Measurements from ENCODE around the gene ADAMTS16. TPM values are rescaled to one million over a fixed set of nuclear protein-coding genes. Genes with fewer than 3 reads are reported as not detected.

Gene ADAMTS16
- total RNA-seq, 1 donor from 2014 or later, result 2.5 TPM

DNA sequence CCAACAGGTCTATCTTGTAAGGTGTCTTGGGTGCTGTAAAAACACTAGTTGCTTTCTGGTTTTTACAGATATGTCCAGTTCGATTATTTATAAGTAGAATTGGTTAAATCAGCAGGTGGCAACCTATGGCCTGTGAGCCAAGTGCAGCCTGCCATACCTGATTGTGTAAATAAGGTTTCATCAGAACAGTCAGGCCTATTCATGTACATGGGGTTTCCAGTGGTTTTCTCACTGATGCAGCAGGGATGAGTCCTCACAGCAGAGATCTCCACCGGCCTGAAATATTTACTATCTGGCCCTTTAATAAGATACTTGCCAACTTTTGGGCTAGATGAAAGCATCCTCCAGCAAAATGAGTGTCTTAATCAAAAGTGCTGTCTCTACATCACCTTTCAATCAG, 149.4 kb downstream of the ADAMTS16 start:
- no peak for DNase-seq

DNA sequence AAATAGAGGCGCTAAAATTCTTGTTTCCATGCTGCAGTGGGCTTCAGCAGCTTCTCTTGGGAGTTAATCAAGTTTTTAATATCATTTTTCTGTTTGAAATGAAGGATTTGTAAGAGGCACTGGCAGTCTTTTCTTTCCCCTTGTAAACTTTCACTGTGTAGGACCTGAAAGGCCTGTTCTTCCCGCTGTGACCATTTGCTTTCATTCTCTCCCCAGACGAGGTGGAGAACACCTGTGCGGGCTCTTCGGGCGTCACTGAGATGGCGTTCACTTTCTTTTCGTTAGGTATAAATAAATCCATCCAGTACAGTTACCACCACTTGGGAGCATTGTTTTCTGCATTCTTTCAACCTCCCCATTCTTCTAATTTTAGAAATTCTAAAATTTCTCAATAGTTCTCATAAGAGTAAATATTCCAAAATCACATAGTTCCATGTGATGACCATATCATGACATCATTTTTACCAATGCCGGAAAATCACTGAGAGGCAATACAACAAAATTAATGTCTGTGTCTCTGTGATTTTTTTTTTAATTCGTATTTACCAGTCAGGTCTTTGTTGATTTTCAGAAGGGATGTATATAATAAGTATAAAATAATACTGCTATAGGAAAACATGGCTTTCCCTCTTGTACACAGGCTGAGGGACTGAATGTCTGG, 150.7 kb downstream of the ADAMTS16 start:
- DNase-seq, result no peak

DNA sequence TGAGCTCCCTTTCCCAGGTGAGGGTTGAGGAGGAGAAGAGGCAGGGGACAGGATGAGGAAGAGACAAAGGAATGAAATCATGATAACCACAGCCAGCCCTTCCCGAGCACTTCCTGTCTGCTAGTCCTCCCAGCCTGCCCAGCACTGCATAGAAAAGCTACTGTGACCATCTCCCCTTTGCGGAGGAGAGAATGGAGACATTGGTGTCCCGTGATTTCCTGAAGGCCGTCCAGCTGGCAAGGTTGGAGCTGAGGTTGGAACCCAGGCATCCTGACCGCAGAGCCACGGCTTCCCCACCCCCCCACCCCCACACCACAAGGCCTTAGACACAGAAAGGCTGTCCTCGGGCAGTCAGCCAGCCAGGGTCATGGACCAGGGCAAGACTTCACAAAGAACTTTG, 151.2 kb downstream of the ADAMTS16 start:
- no peak for DNase-seq

- no peak for DNase-seq
Observed at GRCh38 chr5:5293029-5293428, 152.9 kb downstream of the ADAMTS16 start.

- DNase-seq, result no peak
Observed at GRCh38 chr5:5294429-5294828, 154.3 kb downstream of the ADAMTS16 start.

GRCh38 chr5:5295351-5295750, 155.2 kb downstream of the ADAMTS16 start:
- DNase-seq, result no peak

- DNase-seq, result no peak
Observed at GRCh38 chr5:5296051-5296450, 155.9 kb downstream of the ADAMTS16 start.

GRCh38 chr5:5297432-5298067, 157.4 kb downstream of the ADAMTS16 start:
- no peak for DNase-seq

DNA sequence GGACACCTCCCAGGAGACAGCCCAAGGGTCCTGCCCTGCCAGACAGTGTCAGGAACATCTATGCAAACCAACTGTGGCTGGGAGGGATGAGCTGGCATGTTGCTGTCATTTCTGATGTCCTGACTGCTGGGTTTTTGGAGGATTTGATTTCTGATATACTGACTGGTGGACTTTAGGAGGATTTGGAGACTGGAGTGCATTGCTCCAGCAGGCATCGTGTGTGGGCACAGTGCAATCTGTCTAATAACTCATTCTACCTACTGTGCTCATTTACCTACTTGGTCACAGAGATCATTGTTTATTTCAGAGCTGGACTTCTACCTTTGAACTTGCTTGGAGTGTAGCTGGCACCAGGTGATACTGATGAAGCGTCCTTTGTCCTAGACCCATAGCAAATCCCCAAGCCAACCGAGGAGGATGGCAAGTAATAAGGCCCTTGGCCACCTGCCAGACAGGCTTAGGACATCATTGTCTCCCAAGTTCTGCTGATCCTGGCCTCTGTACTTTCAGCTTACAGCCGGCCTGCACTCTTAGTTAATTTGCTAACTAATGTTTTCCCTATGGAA, 158.0 kb downstream of the ADAMTS16 start:
- DNase-seq, result peak; percentile 26

GRCh38 chr5:5298841-5299541, 158.9 kb downstream of the ADAMTS16 start:
- peak; percentile 25 for DNase-seq

GRCh38 chr5:5301176-5301575, 161.0 kb downstream of the ADAMTS16 start:
- no peak for DNase-seq

- DNase-seq, result no peak
Observed at GRCh38 chr5:5302201-5302600, 162.1 kb downstream of the ADAMTS16 start.

GRCh38 chr5:5303242-5303641, 163.1 kb downstream of the ADAMTS16 start:
- DNase-seq, result no peak

DNA sequence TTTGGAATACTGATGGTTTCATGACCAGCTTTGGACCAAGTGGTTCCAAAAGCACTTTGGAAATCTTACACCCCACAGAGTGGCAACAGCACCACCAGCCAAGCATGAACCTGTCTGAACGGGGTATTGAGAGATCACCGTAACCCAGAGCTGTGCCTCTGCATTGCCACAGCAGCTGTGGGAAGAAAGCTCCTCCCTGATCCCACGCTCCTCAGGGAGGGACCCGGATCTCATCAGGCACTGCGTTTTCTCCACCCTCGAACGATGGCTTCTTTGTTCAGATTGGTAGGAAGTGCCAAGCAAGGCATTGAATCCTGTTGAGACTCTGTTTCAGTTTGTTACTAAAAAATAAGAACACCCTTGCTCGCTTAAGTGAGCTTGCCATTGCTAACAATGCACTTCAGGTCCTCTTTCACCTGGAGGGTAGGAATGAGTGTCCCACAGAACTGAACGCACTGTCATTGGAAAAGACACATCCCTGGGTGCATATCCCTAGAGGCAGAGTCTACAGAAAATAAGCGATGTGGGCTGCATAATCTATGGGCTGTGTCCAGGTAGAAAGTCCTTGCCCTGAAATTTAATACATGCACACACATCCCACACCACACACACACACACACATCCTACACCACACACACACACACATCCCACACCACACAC, 164.4 kb downstream of the ADAMTS16 start:
- peak; percentile 45 for DNase-seq

DNA sequence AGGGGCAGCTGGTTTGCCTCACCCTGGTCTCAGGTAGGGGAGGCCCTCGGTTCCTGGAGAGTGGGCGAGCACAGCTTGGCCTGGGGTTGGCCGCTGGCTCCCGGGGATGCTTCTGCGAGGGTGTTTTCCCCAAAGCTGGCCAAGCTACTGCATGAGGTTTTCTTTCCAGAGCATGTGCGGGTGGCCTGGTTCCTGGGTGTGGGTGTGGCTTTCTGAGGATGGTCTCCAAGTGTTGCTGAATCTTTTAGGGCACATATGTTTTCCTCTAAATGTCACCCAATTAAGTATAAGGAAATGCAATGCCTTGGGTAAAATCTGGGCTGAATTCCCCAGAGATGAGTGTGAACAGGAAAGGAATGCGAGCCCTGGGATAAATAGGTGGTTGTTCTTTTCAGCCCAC, 166.6 kb downstream of the ADAMTS16 start:
- peak; percentile 35 for DNase-seq

DNA sequence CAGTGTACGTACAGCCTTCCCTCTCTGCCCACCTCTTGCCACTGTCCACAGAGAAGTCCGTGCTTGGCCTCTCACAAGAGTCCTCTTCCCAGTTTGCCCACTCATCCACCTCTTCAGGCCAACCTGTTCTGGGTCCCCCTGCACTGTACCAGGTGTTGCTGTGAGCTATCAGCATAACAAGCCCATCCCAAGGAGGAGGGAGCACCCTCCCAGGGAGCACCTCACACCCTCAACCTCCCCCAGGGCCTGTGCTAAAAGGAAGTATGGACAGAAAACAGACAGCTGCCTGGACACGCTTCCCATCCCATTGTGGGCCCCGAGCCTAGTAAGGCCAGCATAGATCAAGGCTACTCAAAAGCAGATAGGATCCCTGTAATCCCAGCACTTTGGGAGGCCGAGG, 168.2 kb downstream of the ADAMTS16 start:
- DNase-seq, result no peak

DNA sequence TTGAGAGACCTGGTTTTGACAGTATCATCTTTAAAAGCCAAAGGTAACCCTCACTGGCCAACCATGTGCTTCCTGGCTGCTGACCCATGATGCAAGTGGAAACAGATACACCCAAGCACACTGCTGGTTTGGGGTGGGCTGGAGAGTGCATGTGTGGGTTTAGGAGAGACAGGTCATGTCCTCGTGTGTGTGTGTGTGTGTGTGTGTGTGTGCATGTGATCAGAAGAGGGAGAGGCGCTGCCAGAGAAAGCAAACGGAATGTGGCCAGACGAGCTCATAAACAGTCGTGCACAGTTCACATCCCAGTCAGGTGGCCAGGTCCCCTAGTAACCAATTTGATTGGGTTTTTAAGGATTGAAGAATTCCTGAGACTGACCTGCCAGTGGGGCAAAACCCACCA, 169.5 kb downstream of the ADAMTS16 start:
- DNase-seq, result no peak

DNA sequence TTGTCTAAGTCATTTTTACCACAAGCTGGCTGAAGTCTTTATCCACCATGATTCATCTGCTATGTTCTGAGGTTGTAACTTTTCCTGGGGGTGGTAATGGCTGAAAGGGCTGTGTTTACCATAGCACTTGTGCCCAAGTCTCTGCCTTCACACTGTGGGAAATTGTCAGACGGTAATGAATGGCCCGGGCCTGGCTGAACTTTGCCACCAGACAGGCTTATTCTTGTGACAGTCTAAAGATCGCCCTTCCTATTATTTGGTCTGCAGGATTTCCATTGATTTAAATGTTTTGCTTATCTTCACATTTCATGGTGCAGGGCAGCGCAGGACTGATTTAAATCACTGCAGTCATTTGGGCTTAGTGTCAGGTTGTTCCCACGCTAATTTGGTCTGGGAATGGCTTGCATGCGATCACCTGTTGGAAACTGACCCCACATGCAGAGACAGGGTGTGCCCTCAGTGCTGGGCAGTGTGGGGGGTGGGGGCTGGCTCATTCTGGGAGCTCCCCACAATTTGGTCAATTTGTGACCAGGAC, 173.0 kb downstream of the ADAMTS16 start:
- DNase-seq, result no peak

- no peak for DNase-seq
Observed at GRCh38 chr5:5314166-5314565, 174.0 kb downstream of the ADAMTS16 start.

GRCh38 chr5:5314626-5315025, 174.5 kb downstream of the ADAMTS16 start:
- no peak for DNase-seq

DNA sequence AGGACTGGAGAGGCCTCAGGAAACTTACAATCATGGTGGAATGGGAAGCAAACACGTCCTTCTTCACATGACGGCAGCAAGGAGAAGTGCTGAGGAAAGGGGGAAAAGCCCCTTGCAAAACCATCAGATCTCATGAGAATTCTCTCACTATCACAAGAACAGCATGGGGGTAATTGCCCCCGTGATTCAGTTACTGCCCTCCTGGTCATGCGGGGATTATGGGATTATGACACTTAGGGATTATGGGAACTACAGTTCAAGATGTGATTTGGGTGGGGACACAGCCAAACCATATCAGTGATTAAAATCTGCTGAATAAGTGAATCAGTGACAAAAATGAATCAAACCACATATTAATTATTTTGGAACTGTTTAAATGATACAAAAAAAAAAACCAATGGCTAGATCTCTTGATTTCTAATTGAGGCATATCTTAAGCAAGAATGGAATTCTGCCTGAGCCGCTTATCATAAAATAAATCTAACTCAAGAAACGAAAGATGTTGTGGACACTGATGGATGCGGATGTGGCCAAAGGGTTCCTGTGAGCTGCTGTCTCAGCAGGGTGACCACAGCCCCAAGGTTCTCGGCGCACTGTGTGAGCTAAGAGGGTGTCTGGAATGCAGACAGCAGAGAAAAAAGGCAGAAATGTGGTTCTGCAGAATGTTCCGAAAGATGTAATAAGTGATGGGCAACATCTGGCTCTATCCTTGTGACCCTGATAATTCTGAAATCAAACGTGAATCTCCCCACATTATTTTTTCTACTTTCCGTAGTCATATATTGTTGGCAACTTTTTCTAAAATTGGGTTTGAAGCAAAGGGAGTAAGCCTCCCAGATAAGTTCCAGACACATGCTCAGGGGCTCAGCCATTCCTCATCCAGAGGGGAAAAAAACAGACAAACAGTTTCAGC, 175.2 kb downstream of the ADAMTS16 start:
- DNase-seq, result no peak

Data from tongue (tissue), 2 donors.